CD4-positive, alpha-beta T cell treated with Interferon alpha-2 for 1 hour (primary cell): Measurements from ENCODE around the gene ACTMAP.
"Not testable (repeated sequence)": the region's sequence is repeated elsewhere in the genome, so short reads cannot be mapped to it uniquely, and the experiment has no call there.

Source experiments
- DNase-seq, 2 donors: peaks; one replicate each; pipeline ENCODE4 v3.0.0-alpha.2; 2020 to 2022

Gene ACTMAP, protein sequence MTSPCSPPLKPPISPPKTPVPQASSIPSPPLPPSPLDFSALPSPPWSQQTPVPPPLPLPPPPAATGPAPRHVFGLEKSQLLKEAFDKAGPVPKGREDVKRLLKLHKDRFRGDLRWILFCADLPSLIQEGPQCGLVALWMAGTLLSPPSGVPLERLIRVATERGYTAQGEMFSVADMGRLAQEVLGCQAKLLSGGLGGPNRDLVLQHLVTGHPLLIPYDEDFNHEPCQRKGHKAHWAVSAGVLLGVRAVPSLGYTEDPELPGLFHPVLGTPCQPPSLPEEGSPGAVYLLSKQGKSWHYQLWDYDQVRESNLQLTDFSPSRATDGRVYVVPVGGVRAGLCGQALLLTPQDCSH

DNA sequence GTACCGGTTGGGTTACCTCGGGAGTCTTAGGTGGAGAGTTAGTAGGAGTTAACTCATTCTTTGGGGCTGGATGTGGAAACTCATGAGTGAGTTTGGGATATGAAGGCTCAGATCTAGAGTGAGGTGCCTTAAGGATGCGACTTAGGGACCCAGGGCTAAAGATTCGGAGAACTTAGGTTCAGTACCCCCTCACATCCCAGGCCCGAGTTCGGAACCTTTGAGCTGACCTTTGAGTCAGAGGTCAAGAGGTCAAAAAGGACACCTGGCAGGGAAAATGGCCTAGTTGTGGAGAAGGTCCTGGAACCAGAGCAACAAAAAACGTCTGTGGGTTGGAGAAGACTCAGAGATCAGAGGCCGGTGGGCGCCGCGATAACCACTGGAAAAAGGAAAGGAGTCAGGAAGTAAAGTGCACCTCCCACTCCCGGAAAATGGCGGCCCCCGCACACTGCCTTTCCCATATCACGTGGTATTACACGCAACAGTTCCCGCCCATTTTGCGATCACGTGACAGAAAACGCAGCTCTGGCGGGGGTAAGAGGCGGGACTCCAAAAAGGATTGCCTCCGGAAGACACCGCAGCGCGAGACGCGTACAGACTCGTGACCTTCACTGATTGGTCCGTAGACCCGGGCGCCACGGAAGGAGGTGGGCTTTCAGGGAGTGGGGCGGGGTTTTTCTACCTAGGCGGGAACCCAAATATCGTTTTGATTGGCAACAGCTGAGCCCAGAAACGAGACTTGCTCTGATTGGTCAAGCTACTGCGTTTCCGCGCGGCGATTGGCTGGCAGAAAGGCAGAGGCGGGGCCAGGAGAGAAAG, at the start of gene ACTMAP:
Gene ACTMAP (minus strand): TSS at position 420 of the 816 bp plus-strand sequence. CDS start 674 bp downstream, outside the sequence.
- DNase-seq, result peak; percentile 100

DNA sequence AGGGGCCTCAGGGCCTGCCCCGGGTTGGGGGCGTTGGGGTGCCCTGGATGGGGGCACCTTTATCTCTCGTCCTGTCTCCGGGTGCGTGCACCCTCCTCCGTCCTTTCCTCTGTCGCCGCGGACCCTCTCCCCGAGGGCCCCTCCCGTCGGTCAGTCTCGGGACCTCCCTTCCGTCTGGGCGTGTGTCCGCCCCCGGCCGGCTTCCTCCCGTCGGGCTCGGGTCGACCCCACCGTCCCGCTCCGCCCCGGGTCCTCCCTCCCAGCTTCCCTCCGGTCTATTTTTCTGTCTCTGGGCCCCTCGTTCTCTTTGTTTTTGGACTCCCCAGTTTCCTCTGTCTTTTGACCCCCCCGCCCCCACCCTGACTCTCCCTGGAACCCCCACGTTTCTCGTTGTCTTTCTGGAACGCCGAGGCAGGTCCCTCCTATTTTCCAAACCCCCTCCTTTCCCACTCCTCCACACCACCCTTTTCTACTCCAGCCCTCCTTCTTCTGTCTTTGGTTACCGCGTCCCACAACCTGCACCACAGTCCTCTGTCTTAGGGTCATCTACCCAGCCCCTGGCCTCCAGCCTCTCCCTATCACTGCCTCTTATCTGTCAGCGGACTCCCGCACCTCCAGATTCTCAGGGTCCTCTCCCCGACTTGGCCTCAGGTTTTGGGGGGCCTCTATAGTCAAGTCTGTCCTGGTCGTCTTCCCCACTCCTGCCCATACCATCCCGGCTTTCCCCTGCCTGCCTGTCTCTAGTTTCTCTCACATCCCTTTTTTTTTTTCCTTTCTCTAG, 49.5 kb upstream of the ACTMAP start:
- peak in 1 of 2 donors; percentile 41 for DNase-seq

DNA sequence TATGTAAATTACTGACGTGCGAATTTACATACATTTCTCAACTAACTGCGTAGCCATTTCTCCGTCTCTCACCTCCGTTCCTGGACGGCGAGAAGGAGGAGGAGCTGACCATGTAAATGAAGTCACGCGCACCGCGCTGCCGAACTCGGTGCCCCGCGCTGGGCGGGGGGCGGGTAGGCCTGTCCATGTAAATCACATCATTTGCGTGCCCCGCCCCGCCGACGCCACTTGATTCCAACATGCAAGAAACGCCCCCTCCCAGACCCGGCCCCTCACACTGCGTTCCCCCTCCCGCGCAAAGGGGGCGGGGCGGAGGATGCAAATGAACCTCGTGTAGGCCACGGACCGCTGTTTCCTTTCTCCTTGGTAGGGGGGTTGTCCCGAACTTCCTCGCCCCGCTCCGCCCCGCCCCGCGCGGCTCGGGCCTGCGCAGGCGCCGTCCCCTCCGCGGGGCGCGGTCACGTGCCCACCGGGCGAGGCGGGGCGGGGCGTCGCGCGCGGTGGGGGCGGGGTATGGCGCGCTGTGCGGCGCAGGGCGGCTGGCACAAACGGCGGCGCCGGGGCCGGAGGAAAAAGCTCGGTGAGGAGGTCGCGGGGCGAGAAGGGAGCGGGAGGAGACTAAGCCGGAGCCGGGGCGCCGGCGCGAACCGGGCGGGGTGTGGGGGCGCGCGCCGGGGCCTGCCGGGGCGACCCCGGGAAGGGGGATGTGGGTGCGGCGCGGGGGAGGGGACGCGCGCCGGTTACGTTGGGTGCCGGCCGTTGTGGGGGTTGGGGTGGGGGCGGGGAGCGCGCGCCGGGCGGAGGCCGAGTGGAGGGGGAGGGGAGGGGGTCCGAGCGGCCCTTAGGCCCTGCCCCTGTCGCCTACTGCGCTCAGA, 48.6 kb upstream of the ACTMAP start, which contains the start of gene EGLN2:
Gene EGLN2 (plus strand): TSS at position 509 of the 875 bp plus-strand sequence. CDS start 1,382 bp downstream, outside the sequence.
- DNase-seq, result peak; percentile 100

DNA sequence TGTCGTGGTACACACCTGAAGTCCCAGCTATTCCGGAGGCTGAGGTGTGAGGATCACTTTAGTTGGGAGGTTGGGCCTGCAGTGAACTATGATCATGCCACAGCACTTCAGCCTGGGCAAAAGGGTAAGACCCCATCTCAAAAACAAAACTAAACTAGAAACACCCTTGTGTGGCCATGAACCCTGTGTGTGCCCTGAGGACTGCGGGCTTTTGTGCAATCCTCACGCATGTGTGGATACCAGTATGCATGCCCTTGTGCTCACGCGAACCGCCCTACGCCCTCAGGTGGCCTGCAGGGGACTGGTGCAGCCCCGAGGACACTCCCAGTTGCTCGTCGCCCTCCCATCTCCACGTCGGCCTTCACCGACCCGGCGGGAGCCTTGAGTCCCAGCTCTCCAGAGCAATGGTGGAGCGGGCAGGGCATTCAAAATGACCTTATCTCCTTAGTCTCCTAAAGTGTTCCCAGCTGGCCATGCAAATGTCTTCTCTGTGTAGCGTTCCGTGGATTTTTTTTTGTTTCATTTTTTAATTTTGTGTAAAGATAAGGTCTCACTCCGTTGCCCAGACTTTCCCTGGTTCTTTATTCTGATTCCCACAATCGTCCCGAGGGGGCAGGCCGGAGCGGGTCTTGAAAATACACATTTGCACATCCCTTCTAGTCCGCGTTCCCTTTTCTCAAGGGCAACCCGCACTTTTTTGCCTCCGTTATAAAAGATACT, 47.8 kb upstream of the ACTMAP start:
- DNase-seq, result peak; percentile 79 to 80

DNA sequence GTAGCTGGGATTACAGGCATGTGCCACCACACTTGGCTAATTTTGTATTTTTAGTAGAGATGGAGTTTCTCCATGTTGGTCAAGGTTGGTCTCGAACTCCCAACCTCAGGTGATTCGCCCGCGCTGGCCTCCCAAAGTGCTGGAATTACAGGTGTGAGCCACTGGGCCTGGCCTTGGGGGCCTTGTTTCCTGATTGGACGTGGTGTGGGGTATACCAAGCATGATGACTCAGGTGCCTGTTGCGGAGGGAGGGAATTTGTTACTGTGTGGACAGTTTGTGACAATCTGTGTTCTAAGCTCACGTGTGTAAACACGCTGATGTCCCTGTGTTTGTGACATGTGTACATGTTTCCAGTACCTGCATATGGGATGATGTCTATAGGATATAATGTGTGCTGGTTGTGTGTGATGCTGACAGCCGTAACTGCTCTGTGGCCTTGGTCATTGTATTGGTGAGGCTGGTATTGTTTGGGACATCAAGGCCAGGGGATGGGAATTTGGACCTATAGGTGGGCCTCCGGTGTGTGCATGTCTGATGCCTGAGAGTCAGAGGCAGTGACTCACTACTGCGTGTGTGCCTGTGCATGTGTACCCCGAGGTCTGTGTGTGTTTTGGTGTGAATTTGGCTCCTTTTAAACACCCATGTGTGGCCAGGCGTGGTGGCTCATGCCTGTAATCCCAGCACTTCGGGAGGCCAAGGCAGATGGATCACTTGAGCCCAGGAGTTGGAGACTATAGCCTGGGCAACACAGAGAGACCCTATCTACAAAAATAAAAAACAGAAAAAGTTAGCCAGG, 47.1 kb upstream of the ACTMAP start:
- DNase-seq, result no peak

DNA sequence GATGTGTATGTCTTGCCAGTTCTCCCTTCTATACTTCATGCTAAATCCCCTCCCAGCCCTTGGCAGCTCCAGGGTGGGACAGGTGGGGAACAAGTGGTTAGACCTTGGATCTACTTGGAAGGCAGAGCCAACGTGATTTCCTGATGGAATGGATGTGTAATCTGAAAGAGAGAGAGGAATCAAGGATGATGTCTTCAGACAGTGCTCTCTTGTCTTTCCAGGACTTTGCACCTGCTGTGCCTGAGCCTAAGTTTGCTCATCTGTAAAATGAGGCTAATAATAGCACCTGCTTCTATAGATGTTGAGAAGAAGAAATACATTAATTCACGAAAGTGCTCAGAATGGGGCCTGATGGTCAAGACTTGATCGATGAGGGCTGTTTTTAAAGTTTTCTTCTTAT, 41.7 kb upstream of the ACTMAP start:
- no peak for DNase-seq

DNA sequence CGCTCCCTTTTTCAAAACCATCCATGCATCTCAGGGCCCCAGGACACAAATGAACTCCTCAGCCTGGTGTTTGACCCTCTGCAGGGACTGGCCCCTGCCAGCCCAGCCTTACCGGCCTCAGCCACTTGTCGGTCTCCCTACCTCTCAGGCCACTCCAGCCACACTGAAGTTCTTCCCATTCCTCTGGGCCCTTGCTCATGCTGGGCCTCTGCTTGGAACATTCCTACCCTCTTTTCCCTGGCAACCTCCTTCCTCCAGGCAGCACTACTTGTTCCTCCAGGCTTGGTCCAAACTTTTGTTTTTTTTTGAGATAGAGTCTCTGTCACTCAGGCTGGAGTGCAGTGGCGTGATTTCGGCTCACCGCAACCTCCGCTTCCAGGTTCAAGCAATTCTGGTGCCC, 41.1 kb upstream of the ACTMAP start:
- DNase-seq, result no peak

DNA sequence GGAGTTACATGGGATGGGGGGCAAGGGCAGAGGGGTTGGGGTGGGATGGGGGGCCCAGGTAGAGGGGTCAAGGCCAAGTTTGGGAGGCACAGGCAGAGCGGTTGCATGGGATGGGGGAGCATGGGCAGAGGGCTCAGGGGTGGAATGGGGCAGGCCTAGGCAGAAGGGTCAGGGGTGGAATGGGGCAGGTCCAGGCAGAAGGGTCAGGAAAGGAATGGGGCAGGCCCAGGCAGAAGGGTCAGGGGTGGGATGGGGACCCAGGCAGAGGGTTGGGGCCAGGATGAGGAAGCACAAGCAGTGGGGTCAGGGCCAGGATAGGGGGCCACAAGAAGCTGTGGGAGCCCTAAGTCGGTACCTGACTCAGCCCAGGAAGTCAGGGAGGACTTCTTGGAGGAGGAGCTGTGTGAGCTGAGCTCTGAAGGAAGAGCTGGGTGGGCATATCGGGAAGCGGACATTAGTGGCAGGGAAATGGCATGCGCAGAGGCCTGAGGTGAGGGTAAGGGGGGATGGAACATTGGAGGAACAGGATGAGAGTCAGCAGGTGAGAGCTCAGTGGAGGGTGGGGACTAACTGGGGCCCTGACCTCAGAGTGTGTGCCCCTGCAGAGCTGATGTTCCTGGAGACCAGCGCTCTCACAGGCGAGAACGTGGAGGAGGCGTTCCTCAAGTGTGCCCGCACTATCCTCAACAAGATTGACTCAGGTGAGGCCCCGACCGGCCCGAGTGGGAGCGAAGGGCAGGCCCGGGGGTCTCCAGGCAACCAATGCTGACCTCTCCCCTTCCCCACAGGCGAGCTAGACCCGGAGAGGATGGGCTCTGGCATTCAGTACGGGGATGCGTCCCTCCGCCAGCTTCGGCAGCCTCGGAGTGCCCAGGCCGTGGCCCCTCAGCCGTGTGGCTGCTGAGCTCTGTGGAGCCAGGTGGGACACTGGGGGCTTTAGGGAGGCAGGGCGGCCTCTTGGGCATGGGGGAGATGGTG, 36.1 kb upstream of the ACTMAP start:
- no peak for DNase-seq

DNA sequence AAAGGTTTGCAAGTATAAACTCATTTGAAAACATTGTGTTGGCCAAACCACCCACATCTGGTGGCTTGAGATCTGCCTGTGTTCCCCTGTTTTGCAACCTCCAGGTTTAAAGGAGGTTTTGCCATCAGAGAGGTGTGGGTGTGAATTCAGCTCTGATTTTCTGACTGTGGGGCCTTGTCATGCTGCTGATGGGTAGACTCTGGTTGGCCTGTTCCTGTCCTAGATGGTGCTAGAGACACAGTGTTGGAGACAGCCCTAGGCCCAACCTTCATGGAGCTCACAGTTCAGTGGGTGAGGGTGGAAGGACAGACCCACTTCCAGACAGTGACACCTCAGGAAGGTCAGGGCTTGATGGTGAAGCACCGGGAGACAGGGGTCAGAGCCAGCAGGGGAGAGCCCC, 35.2 kb upstream of the ACTMAP start:
- DNase-seq, result no peak

DNA sequence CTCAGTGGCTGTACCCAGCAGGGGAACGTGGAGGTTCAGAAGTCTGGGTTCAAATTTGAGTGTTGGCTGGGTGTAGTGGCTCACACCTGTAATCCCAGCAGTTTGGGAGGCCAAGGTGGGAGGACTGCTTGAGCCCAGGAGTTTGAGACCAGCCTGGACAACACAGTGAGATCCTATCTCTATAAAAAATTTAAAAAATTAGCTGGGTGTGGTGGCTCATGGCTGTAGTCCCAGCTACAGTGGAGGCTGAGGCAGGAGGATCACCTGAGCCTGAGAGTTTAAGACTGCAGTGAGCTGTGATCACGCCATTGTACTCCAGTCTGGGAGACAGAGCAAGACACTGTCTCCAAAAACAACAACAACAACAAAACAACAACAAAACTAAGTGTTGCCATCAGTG, 33.9 kb upstream of the ACTMAP start:
- DNase-seq, result not testable (repeated sequence)

DNA sequence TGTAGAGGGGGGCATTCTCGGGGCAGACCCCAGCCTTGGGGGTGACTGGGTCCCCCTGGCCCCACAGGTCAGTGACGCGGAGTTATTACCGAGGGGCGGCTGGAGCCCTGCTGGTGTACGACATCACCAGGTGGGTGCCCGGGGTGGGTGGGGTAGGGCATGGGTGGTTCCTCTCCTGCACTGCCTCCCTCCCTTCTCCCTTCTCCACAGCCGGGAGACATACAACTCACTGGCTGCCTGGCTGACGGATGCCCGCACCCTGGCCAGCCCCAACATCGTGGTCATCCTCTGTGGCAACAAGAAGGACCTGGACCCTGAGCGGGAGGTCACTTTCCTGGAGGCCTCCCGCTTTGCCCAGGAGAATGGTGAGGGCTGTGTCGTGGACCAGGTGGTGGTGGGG, 33.4 kb upstream of the ACTMAP start:
- no peak for DNase-seq

DNA sequence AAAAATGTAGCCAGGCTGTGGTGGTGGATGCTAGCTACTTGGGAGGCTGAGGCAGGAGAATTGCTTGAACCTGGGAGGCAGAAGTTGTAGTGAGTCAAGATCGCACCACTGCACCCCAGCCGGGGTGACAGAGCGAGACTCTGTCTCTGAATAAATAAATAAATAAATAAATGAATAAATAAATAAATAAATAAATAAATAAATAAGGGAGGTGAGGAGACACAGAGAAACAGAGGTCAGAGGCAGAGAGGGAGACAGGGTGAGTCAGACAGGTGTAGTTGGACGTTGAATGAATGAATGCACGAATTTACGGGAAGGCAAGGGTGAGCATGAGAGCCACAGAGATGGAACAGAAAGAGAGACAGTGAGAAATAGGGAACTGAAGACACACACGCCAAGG, 30.9 kb upstream of the ACTMAP start:
- DNase-seq, result no peak

DNA sequence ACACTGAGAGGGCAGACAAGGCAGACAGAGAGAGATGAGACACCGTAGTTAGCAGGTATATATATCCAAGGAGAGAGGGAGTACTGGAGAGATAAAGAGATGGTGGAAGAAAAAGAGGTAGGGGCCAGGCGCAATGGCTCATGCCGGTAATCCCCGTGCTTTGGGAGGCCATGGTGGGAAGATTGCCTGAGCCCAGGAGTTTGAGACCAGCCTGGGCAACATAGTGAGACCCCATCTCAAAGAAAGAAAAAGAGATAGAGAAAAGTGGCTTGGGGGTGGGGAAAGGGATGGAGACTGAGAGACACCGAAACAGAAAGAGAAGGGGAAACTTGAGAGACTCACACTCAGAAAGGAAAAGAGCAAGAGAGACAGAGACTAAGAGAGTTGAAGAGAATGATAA, 30.3 kb upstream of the ACTMAP start:
- no peak for DNase-seq

DNA sequence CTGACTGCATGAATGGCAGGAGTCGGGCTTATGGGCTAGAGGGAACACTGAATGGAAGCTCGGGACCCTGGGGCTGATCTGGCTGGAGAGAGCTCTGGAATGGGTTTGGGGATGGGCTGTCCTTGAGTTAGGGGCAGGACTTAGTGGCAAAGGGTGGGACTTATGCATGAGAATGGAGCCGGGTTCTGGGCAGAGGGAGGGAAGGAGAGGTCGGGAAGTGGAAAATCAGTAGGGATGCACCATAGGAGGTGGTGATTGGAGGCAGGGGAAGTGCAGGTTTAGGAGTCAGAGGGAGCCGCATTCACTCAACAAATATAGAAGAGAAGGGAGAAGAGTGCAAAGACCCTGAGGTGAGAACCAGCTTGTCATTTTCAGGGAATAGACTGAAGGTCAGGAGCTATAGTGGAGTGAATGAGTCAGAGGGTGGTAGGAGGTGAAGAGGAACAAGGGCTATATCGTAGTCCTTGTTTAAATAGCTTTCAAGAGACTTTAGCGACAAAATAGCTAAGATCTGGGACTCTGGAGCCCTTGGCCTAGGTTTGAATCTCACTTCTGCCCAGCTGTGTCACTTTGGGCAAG, 28.5 kb upstream of the ACTMAP start:
- DNase-seq, result no peak

DNA sequence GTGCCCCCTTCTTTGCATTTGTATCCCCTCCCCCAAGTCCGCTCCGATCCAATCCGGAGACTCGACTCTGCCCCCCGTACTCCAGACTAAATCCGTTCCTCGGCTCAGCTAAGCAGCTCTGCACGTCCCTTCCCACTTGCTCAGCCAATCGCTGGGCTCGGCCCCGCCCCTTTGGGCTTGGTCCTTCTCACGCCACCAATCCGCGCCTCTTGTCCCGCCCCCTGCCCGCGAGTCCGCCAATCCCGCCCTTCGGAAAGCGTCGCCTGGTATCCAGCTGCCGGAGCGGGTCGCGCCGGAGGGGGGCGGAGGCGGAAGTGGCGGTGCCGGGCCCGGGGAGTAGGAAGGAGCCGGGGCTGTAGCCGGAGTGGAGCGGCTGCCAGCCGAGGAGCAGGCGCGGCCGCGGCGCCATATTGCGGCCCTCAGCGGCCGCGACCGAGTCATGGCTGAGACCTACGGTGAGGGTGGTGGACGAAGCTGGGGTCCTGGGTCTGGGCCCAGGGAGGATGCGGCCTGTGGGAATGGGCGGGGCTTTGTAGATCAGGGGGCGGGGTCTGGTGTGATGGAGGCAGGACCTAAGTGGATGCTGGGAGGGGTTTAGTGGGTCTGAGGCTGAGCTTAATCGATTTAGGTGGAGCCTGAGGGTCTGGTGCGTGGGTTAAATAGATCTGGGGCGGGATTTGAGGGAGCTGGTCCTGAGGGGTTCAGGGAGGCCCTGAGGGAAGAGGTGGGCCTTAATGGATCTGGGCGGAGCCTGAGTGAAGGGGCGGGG, 27.8 kb upstream of the ACTMAP start, which contains the start of gene RAB4B:
Gene RAB4B (plus strand): TSS at position 311 of the 769 bp plus-strand sequence. CDS start 129 bp downstream, at position 440.
- peak; percentile 100 for DNase-seq

DNA sequence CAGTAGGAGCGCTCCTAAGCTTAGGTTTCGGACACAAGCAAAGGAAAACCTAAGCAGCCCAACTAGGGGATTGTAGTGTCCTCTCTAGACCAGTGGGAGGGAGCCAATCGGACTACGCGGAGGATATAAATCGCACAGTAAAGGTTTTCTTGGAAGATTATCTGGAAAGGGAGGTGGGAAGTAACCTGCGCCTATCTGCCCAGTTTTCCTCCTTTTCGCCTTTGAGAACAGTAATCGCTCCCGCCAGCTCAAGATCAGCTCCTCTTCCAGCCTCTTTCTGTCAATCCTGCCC, 27.3 kb upstream of the ACTMAP start:
- no peak for DNase-seq

DNA sequence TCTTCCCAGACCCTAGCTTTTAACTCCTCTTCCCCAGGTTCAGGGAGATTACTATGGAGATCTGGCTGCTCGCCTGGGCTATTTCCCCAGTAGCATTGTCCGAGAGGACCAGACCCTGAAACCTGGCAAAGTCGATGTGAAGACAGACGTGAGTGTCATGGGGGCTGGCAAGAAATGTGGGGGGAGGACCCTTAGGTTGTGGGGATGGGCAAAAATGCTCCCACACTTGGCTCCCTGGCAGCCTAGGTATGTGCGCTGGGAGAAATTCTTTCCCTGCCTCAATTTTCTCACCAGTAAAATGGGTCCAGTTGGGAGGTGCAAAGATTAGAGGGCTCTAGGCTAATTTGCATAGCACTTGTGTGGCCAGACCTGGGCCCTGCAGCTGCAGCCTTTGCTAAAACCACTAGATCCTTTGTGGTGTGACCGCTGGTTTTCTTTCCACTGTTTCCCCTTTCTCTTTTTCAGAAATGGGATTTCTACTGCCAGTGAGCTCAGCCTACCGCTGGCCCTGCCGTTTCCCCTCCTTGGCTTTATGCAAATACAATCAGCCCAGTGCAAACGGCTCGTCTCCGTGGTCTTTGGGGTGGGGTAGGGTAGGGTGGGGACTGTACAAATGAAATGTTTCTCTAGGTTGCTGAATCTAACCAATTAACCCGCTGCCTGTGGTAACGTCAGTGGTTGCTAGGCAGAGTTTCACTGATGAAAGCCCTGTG, 26.8 kb upstream of the ACTMAP start:
- peak; percentile 95 for DNase-seq

DNA sequence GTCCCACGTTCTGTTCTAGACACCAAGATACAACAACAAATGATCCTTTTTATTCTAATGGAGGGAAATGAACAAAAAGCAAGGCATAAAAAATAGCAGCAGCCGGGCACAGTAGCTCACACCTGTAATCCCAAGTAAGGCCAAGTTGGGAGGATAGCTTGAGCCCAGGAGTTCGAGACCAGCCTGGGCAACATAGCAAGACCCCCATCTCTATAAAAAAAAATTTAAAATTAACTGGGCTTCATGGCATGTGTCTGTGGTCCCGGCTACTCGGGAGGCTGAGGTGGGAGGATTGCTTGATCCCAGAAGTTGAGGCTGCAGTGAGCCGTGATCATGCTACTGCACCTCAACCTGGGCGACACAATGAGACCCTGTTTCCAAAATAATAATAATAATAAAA, 26.1 kb upstream of the ACTMAP start:
- DNase-seq, result no peak
